DOHH2 (cell line): Measurements from ENCODE around the gene C9orf40.
A peak's percentile ranks its signal among the peaks of the same experiment; 100 is the strongest.

ENCODE experiments used
- H3F3A ChIP-seq: fragments of 200-600 bp; sonication (generic), shearing (Covaris generic); 2 replicates; pipeline ENCODE4 v1.6.0; 2016; ENCODE audit warnings: antibody characterized with exemption, mild to moderate bottlenecking; ENCODE audit not compliant: control insufficient read depth, insufficient read depth
- H3K27ac ChIP-seq: fragments of 200-600 bp; sonication (generic); 2 replicates; pipeline ENCODE4 v1.5.1; 2014; ENCODE audit warnings: low read depth, mild to moderate bottlenecking, low read length, moderate library complexity
- H3K27me3 ChIP-seq: fragments of 200-600 bp; sonication (generic); 2 replicates; pipeline ENCODE4 v1.6.1; 2014; ENCODE audit warnings: mild to moderate bottlenecking, low read length, mixed read lengths; ENCODE audit not compliant: control insufficient read depth
- H3K36me3 ChIP-seq: fragments of 200-600 bp; sonication (generic); 2 replicates; pipeline ENCODE4 v1.6.1; 2014; ENCODE audit warnings: mild to moderate bottlenecking, low read length, moderate library complexity, mixed read lengths; ENCODE audit not compliant: control insufficient read depth
- H3K4me1 ChIP-seq: fragments of 200-600 bp; sonication (generic); 2 replicates; pipeline ENCODE4 v1.6.1; 2014; ENCODE audit warnings: mild to moderate bottlenecking, low read length, mixed read lengths; ENCODE audit not compliant: control insufficient read depth
- H3K4me2 ChIP-seq: fragments of 200-600 bp; sonication (generic); 2 replicates; pipeline ENCODE4 v1.6.0; 2014; ENCODE audit warnings: mild to moderate bottlenecking, low read length, moderate library complexity
- H3K4me3 ChIP-seq: fragments of 200-600 bp; sonication (generic); 2 replicates; pipeline ENCODE4 v1.5.1; 2014; ENCODE audit warnings: mild to moderate bottlenecking, low read length, mixed read lengths
- H3K79me2 ChIP-seq: fragments of 200-600 bp; sonication (generic); 2 replicates; pipeline ENCODE4 v1.6.1; 2014; ENCODE audit warnings: mild to moderate bottlenecking, low read length, mixed read lengths; ENCODE audit not compliant: control insufficient read depth
- H3K9me2 ChIP-seq: fragments of 200-600 bp; sonication (generic); replicated peaks from 2 replicates; pipeline ENCODE4 v1.6.1; 2014; ENCODE audit warnings: mild to moderate bottlenecking, low read length, mixed read lengths; ENCODE audit not compliant: control insufficient read depth
- H3K9me3 ChIP-seq: fragments of 200-600 bp; sonication (generic); 2 replicates; pipeline ENCODE4 v1.6.1; 2014; ENCODE audit warnings: antibody characterized with exemption, low read length, mixed read lengths; ENCODE audit not compliant: control insufficient read depth, insufficient read depth
- H4K20me1 ChIP-seq: fragments of 200-600 bp; sonication (generic); 2 replicates; pipeline ENCODE4 v1.6.0; 2014; ENCODE audit warnings: low read depth, mild to moderate bottlenecking, antibody characterized with exemption, low read length, moderate library complexity; ENCODE audit not compliant: control insufficient read depth, insufficient read depth
- CTCF ChIP-seq: fragments of 200-600 bp; sonication (generic); IDR thresholded peaks from one replicate; pipeline ENCODE4 v1.5.1; 2014; ENCODE audit warnings: antibody characterized with exemption, mild to moderate bottlenecking, low read depth, low read length; ENCODE audit not compliant: poor library complexity, severe bottlenecking
- EZH2phosphoT487 ChIP-seq: fragments of 200-600 bp; sonication (generic); IDR thresholded peaks from 2 replicates; pipeline ENCODE4 v1.6.1; 2017; ENCODE audit warnings: borderline replicate concordance, mild to moderate bottlenecking, antibody characterized with exemption, low read length, moderate library complexity, mixed read lengths

C9orf40 gene

GRCh38 chr9:74953235-74953751, 581 bp upstream of the C9orf40 start:
- Histone ChIP-seq H3K9me3 (no peaks in the 10 kb centered on the region), H3K36me3 (peaks cover 23% of the 10 kb centered on the region), H3K4me3 (peak overlapping the region; percentile 96), H3K27ac (peak overlapping the region; percentile 93), H3K79me2 (peaks cover 53% of the 10 kb centered on the region), H4K20me1 (peaks cover 9% of the 10 kb centered on the region; the same call in 1 of the 2 replicates), H3K4me1 (peaks cover 40% of the 10 kb centered on the region), H3F3A (peaks cover 14% of the 10 kb centered on the region), H3K4me2 (peak overlapping the region; percentile 95), H3K9me2 (no peaks in the 10 kb centered on the region), H3K27me3 (no peaks in the 10 kb centered on the region)
- TF ChIP-seq CTCF (no peak), EZH2phosphoT487 (no peak)

GRCh38 chr9:74951725-74952151, 974 bp downstream of the C9orf40 start:
- peaks cover 35% of the 10 kb centered on the region for H3K36me3 ChIP-seq
- peaks cover 53% of the 10 kb centered on the region for H3K79me2 ChIP-seq
- H3K4me1 ChIP-seq: peaks cover 40% of the 10 kb centered on the region
- no peaks in the 10 kb centered on the region for H3K9me2 ChIP-seq
- peaks cover 18% of the 10 kb centered on the region for H3F3A ChIP-seq
- H3K27ac ChIP-seq: peak overlapping the region; percentile 93
- peak overlapping the region; percentile 95 for H3K4me2 ChIP-seq
- H4K20me1 ChIP-seq: peaks cover 11% of the 10 kb centered on the region; the same call in 1 of the 2 replicates
- peak overlapping the region; percentile 96 for H3K4me3 ChIP-seq
- no peaks in the 10 kb centered on the region for H3K27me3 ChIP-seq
- no peak for TF ChIP-seq CTCF
- no peak for TF ChIP-seq EZH2phosphoT487
- no peaks in the 10 kb centered on the region for H3K9me3 ChIP-seq

GRCh38 chr9:74951107-74951720, 1.5 kb downstream of the C9orf40 start:
- Histone ChIP-seq H3K4me2 (peak overlapping the region; percentile 95), H3K4me1 (peaks cover 40% of the 10 kb centered on the region), H3K9me3 (no peaks in the 10 kb centered on the region), H3K79me2 (peaks cover 53% of the 10 kb centered on the region), H3K27me3 (no peaks in the 10 kb centered on the region), H3K4me3 (peak overlapping the region; percentile 96), H3K9me2 (no peaks in the 10 kb centered on the region), H3K36me3 (peaks cover 40% of the 10 kb centered on the region), H4K20me1 (peaks cover 12% of the 10 kb centered on the region; the same call in 1 of the 2 replicates), H3F3A (peaks cover 22% of the 10 kb centered on the region), H3K27ac (no peak overlapping the region)
- no peak for TF ChIP-seq EZH2phosphoT487
- TF ChIP-seq CTCF: no peak
